GM23338 (cell line): ENCODE measurements around the gene ZCCHC14. TPM values are rescaled to one million over a fixed set of nuclear protein-coding genes. Genes with fewer than 3 reads are reported as not detected.
A peak's percentile ranks its signal among the peaks of the same experiment; 100 is the strongest.

Experiments used
- ATAC-seq: fragments of 200-7000 bp; cut with Tn5 transposase; 3 replicates; pipeline ENCODE4 v1.9.1; 2020
- DNase-seq: peaks from one replicate; pipeline ENCODE4 v3.0.0-alpha.2; 2015; ENCODE audit warnings: low spot score
- H2AFZ ChIP-seq: fragments of 200-600 bp; sonication (generic); 2 replicates; pipeline ENCODE4 v1.8.0; 2016; ENCODE audit warnings: antibody characterized with exemption, mild to moderate bottlenecking, moderate library complexity
- H3F3A ChIP-seq: fragments of 200-600 bp; sonication (generic); replicated peaks from 2 replicates; pipeline ENCODE4 v1.8.0; 2017; ENCODE audit warnings: antibody characterized with exemption, mixed run types, low read depth
- H3K27ac ChIP-seq: fragments of 200-600 bp; sonication (generic); 2 replicates; pipeline ENCODE4 v1.6.1; 2016; ENCODE audit warnings: low read depth
- H3K27me3 ChIP-seq: fragments of 200-600 bp; sonication (generic); 2 replicates; pipeline ENCODE4 v1.8.0; 2016; ENCODE audit warnings: mild to moderate bottlenecking, mixed run types, moderate library complexity; ENCODE audit not compliant: insufficient read depth
- H3K36me3 ChIP-seq: fragments of 200-600 bp; sonication (generic); 2 replicates; pipeline ENCODE4 v1.8.0; 2016; ENCODE audit warnings: mild to moderate bottlenecking; ENCODE audit not compliant: insufficient read depth
- H3K4me1 ChIP-seq: fragments of 200-600 bp; sonication (generic); 2 replicates; pipeline ENCODE4 v1.8.0; 2016; ENCODE audit warnings: mild to moderate bottlenecking, moderate library complexity; ENCODE audit not compliant: insufficient read depth
- H3K4me2 ChIP-seq: fragments of 200-600 bp; sonication (generic); 2 replicates; pipeline ENCODE4 v1.7.1; 2017; ENCODE audit warnings: mixed run types
- H3K4me3 ChIP-seq: fragments of 200-600 bp; sonication (generic); 2 replicates; pipeline ENCODE4 v1.6.1; 2016; ENCODE audit warnings: mixed run types
- H3K79me2 ChIP-seq: fragments of 200-600 bp; sonication (generic); replicated peaks from 2 replicates; pipeline ENCODE4 v1.8.0; 2017; ENCODE audit warnings: mild to moderate bottlenecking; ENCODE audit not compliant: insufficient read depth
- H3K9me2 ChIP-seq: fragments of 200-600 bp; sonication (generic); 2 replicates; pipeline ENCODE4 v1.8.0; 2017; ENCODE audit not compliant: insufficient read depth
- H4K20me1 ChIP-seq: fragments of 200-600 bp; sonication (generic); replicated peaks from 2 replicates; pipeline ENCODE4 v1.8.0; 2017; ENCODE audit warnings: mild to moderate bottlenecking; ENCODE audit not compliant: insufficient read depth
- H3K27ac Mint-ChIP-seq: 2 replicates; pipeline ENCODE4 v1.8.0; 2020; ENCODE audit warnings: inconsistent platforms, mild to moderate bottlenecking, moderate library complexity, mixed read lengths
- H3K27me3 Mint-ChIP-seq: 3 replicates; pipeline ENCODE4 v1.8.0; 2022; ENCODE audit warnings: low read depth, mild to moderate bottlenecking, moderate library complexity, mixed read lengths, inconsistent platforms; ENCODE audit not compliant: insufficient read depth, poor library complexity
- H3K36me3 Mint-ChIP-seq: 3 replicates; pipeline ENCODE4 v1.8.0; 2021; ENCODE audit warnings: low read depth, mild to moderate bottlenecking, inconsistent platforms, moderate library complexity, mixed read lengths
- H3K4me1 Mint-ChIP-seq: 3 replicates; pipeline ENCODE4 v1.8.0; 2020; ENCODE audit warnings: mild to moderate bottlenecking, inconsistent platforms, mixed read lengths
- H3K4me3 Mint-ChIP-seq: 3 replicates; pipeline ENCODE4 v1.8.0; 2021; ENCODE audit warnings: moderate library complexity, mild to moderate bottlenecking, inconsistent platforms, mixed read lengths
- H3K9me3 Mint-ChIP-seq: 3 replicates; pipeline ENCODE4 v1.8.0; 2020; ENCODE audit warnings: moderate library complexity, mild to moderate bottlenecking, inconsistent platforms, mixed read lengths
- CREB1 ChIP-seq: fragments of 250-450 bp; sonication (Bioruptor Pico); IDR thresholded peaks from 2 replicates; pipeline ENCODE4 v1.5.0; 2020; ENCODE audit warnings: low read depth, mild to moderate bottlenecking, moderate library complexity
- EZH2 ChIP-seq: fragments of 200-600 bp; sonication (generic); IDR thresholded peaks from one replicate; pipeline ENCODE4 v1.8.0; 2017; ENCODE audit warnings: antibody characterized with exemption, mild to moderate bottlenecking, low read depth; ENCODE audit not compliant: unreplicated experiment
- EZH2phosphoT487 ChIP-seq: fragments of 200-600 bp; sonication (generic); IDR thresholded peaks from one replicate; pipeline ENCODE4 v1.8.1; 2018; ENCODE audit warnings: antibody characterized with exemption; ENCODE audit not compliant: unreplicated experiment
- JUNB ChIP-seq: IDR thresholded peaks from one replicate; pipeline ENCODE4 v1.6.1; 2016; ENCODE audit warnings: antibody characterized with exemption; ENCODE audit not compliant: unreplicated experiment
- NANOG ChIP-seq: IDR thresholded peaks from 2 replicates; pipeline ENCODE4 v1.6.1; 2016; ENCODE audit warnings: antibody characterized with exemption, borderline replicate concordance
- POLR2AphosphoS5 ChIP-seq: IDR thresholded peaks from 2 replicates; pipeline ENCODE4 v1.6.1; 2016; ENCODE audit warnings: antibody characterized with exemption, low read depth
- STAT1 ChIP-seq: IDR thresholded peaks from one replicate; pipeline ENCODE4 v1.6.1; 2016; ENCODE audit warnings: antibody characterized with exemption; ENCODE audit not compliant: unreplicated experiment
- ZNF114 ChIP-seq: fragments of 250-450 bp; sonication (Bioruptor Pico); IDR thresholded peaks from 2 replicates; pipeline ENCODE4 v1.5.0; 2020; ENCODE audit warnings: mild to moderate bottlenecking, moderate library complexity
- ZNF331 ChIP-seq: fragments of 250-450 bp; sonication (Bioruptor Pico); IDR thresholded peaks from 2 replicates; pipeline ENCODE4 v1.5.0; 2020; ENCODE audit warnings: low read depth, mild to moderate bottlenecking, moderate library complexity
- polyA plus RNA-seq: library from polyadenylated mRNA; unstranded; fragments of >200 nt; fragmentation: Nextera tagmentation; extraction: Ambion mirVana; gene quantifications from 2 replicates; pipeline ENCODE4 v1.2.1, GENCODE V29; 2016
- total RNA-seq: library from RNA; depleted of rRNA; stranded (reverse); fragments of >200 nt; shearing (Covaris generic); gene quantifications from 2 replicates; pipeline ENCODE4 v1.2.3, GENCODE V29; 2014
- TF ChIP-seq, protein P1 (sequence below): IDR thresholded peaks from 2 replicates; pipeline ENCODE4 v1.6.1; 2016; ENCODE audit warnings: antibody characterized with exemption
- TF ChIP-seq, protein P2 (sequence below): IDR thresholded peaks from one replicate; pipeline ENCODE4 v1.6.1; 2018; ENCODE audit warnings: antibody characterized with exemption; ENCODE audit not compliant: unreplicated experiment
- TF ChIP-seq, protein P3 (sequence below), 2 experiments: fragments of 200-600 bp in 1 of 2; sonication (generic) in 1 of 2; conservative IDR thresholded peaks; 2 replicates each; pipeline versions ENCODE4 v1.5.1 to v1.6.1; 2016 to 2017; ENCODE audit warnings: antibody characterized with exemption in 2 of 2, low read depth in 2 of 2, mild to moderate bottlenecking in 2 of 2, moderate library complexity in 1 of 2

Gene ZCCHC14
- total and polyA plus RNA-seq, 2 experiments from 2014 or later: 6.8 to 22.4 TPM

DNA sequence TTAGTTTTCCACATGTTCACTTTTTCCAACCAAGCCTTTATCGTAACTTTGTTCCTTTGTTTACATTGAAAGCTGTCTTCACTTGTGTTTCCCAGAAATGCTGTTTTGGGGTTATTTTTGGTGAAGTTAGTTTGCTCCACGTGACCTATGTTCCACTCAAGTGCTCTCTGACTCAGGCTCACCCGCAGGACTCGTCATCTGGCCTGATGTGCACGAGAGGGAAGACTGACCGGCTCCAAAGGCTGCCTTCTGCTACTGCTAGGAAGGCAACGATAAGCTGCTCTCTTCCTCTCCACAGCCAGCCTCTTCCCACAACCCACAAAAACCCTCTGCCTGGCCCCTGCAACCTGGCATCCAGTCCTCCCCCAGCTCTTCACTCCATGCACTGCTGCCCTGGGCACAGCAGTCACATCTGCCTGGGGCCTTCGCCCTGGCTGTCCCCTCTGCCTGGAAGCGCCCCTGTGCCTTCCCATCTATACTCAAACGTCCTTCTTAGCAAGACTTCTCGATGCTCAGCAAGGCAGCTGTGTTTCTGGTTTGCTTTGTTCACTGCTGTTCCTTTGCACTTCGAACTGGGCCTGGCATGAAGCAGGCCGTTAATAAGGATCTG, 28.0 kb downstream of the ZCCHC14 start:
- H3K79me2 ChIP-seq: peaks cover 82% of the 10 kb centered on the region
- DNase-seq: no peak
- Mint-ChIP-seq H3K36me3 (no peaks in the 10 kb centered on the region; the same call in 1 of the 3 replicates), H3K27me3 (peaks cover 7% of the 10 kb centered on the region), H3K4me1 (peaks cover 36% of the 10 kb centered on the region), H3K9me3 (no peaks in the 10 kb centered on the region; the same call in 2 of the 3 replicates), H3K4me3 (no peak overlapping the region), H3K27ac (peak overlapping the region; percentile 60; the same call in 1 of the 2 replicates)
- no peak for ATAC-seq
- H3K4me1 ChIP-seq: 0 out of 2 replicates have a peak, but pooled peaks cover 5% of the 10 kb centered on the region
- no peak overlapping the region for H2AFZ ChIP-seq
- no peaks in the 10 kb centered on the region for H3K27me3 ChIP-seq
- no peaks in the 10 kb centered on the region for H3K9me2 ChIP-seq
- no peak overlapping the region for H3K4me3 ChIP-seq
- TF ChIP-seq NANOG (no peak), ZNF331 (no peak), POLR2AphosphoS5 (no peak), CREB1 (CRISPR knock-in tag) (no peak), ZNF114 (no peak), STAT1 (no peak), JUNB (no peak), EZH2 (no peak), EZH2phosphoT487 (no peak)
- TF ChIP-seq, protein P1, sequence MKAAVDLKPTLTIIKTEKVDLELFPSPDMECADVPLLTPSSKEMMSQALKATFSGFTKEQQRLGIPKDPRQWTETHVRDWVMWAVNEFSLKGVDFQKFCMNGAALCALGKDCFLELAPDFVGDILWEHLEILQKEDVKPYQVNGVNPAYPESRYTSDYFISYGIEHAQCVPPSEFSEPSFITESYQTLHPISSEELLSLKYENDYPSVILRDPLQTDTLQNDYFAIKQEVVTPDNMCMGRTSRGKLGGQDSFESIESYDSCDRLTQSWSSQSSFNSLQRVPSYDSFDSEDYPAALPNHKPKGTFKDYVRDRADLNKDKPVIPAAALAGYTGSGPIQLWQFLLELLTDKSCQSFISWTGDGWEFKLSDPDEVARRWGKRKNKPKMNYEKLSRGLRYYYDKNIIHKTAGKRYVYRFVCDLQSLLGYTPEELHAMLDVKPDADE: no peak
- TF ChIP-seq, protein P2, sequence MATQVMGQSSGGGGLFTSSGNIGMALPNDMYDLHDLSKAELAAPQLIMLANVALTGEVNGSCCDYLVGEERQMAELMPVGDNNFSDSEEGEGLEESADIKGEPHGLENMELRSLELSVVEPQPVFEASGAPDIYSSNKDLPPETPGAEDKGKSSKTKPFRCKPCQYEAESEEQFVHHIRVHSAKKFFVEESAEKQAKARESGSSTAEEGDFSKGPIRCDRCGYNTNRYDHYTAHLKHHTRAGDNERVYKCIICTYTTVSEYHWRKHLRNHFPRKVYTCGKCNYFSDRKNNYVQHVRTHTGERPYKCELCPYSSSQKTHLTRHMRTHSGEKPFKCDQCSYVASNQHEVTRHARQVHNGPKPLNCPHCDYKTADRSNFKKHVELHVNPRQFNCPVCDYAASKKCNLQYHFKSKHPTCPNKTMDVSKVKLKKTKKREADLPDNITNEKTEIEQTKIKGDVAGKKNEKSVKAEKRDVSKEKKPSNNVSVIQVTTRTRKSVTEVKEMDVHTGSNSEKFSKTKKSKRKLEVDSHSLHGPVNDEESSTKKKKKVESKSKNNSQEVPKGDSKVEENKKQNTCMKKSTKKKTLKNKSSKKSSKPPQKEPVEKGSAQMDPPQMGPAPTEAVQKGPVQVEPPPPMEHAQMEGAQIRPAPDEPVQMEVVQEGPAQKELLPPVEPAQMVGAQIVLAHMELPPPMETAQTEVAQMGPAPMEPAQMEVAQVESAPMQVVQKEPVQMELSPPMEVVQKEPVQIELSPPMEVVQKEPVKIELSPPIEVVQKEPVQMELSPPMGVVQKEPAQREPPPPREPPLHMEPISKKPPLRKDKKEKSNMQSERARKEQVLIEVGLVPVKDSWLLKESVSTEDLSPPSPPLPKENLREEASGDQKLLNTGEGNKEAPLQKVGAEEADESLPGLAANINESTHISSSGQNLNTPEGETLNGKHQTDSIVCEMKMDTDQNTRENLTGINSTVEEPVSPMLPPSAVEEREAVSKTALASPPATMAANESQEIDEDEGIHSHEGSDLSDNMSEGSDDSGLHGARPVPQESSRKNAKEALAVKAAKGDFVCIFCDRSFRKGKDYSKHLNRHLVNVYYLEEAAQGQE: no peak
- TF ChIP-seq, protein P3, sequence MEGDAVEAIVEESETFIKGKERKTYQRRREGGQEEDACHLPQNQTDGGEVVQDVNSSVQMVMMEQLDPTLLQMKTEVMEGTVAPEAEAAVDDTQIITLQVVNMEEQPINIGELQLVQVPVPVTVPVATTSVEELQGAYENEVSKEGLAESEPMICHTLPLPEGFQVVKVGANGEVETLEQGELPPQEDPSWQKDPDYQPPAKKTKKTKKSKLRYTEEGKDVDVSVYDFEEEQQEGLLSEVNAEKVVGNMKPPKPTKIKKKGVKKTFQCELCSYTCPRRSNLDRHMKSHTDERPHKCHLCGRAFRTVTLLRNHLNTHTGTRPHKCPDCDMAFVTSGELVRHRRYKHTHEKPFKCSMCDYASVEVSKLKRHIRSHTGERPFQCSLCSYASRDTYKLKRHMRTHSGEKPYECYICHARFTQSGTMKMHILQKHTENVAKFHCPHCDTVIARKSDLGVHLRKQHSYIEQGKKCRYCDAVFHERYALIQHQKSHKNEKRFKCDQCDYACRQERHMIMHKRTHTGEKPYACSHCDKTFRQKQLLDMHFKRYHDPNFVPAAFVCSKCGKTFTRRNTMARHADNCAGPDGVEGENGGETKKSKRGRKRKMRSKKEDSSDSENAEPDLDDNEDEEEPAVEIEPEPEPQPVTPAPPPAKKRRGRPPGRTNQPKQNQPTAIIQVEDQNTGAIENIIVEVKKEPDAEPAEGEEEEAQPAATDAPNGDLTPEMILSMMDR (conservative IDR thresholded peaks at IDR 0.05; ENCODE audit: low read depth in 2 of 2): no peak
- H3F3A ChIP-seq: no peaks in the 10 kb centered on the region
- H3K36me3 ChIP-seq: no peaks in the 10 kb centered on the region
- no peak overlapping the region for H3K4me2 ChIP-seq
- H4K20me1 ChIP-seq: peaks cover 15% of the 10 kb centered on the region
- H3K27ac ChIP-seq: peak overlapping the region; percentile 79; the same call in 1 of the 2 replicates
